NCI-H146 treated with DMSO at 0.1 percent for 48 hours (cell line): ENCODE measurements around the gene TMEM9.

Experiments
- DNase-seq: peaks from one replicate; lab custom pipeline; 2025; ENCODE audit not compliant: unreplicated experiment; lab: John Stamatoyannopoulos, UW

Gene TMEM9

DNA sequence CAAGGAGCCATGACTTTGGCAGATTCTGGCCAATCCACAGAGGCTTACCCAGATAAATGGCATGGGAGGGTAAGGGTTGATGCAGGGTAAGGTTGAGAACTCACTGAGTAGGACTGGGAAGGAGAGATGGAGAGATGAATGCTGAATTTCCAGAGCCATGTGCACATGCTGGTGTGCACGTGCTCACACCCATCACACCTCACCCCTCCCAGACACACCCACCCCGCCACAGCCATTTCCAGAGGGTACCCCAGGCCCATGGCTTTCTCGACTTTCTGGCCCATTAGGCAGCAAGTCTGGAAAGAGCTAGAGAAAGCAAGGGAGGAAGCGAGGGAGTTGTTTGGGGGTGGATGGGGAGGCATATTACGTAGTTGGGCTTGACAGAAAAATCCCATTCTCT, 43.7 kb downstream of the TMEM9 start:
- no peak for DNase-seq

DNA sequence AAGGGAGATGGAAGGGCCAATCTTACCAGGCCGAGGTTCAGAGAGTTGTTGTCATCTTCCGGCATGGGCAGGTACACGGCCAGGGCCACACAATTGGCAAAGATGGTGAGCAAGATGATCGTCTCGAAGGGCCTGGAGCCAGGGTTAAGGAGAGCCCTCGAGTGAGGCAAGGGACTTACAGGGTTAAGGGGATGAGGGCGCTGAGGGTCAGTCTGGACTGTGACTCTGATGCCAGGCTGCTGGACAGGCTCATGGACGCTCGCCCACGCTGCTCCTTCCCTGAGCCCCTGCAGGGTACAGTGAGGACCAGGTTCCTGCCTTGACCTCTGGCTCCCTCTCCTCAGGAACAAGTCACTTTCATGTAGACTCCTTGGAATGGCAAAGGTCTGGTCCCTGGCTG, 44.1 kb downstream of the TMEM9 start:
- no peak for DNase-seq

GRCh38 chr1:201109651-201110050, 44.6 kb downstream of the TMEM9 start:
- no peak for DNase-seq

- DNase-seq: peak; percentile 98
Measured at GRCh38 chr1:201108614-201109013, 45.7 kb downstream of the TMEM9 start.

- DNase-seq: no peak
Measured at GRCh38 chr1:201105688-201106087, 48.6 kb downstream of the TMEM9 start.

DNA sequence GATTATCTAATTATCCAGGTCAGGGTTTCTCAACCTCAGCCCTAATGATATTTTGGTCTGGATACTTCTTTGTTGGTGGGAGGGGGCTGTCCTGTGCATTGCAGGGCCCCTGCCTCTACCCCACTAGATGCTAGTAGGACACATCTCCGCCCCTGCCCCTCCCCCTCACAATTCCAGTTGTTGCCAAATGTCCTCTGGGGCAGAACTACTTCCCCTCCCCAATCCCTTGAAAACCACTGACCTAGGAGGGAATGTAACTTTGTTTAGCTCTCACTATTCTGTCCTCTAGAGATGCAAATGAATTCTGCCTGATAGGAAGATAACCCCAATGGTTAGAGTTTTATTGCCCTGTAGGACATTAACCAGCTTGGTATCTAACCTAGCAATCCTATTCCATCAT, 50.1 kb downstream of the TMEM9 start:
- no peak for DNase-seq

DNA sequence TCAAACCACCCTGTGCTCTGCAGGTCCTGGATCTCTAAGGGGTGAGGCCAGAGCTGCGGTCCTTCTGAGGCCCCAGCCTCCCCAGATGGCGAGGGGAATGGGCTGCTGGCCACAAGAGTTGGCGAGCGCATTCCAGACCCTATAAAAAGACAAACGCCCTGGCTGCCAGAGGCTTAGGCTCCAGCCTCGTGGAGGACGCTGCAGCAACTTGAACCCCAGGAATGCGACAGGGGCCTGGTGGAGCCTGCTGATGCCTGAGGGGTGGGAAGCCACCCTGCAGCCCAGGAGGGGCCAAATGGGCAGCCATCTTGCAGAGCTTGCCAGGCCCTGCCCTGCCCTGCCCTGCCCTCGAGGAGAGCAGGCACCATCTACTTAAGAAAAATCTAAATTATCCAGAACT, 50.6 kb downstream of the TMEM9 start:
- no peak for DNase-seq

DNA sequence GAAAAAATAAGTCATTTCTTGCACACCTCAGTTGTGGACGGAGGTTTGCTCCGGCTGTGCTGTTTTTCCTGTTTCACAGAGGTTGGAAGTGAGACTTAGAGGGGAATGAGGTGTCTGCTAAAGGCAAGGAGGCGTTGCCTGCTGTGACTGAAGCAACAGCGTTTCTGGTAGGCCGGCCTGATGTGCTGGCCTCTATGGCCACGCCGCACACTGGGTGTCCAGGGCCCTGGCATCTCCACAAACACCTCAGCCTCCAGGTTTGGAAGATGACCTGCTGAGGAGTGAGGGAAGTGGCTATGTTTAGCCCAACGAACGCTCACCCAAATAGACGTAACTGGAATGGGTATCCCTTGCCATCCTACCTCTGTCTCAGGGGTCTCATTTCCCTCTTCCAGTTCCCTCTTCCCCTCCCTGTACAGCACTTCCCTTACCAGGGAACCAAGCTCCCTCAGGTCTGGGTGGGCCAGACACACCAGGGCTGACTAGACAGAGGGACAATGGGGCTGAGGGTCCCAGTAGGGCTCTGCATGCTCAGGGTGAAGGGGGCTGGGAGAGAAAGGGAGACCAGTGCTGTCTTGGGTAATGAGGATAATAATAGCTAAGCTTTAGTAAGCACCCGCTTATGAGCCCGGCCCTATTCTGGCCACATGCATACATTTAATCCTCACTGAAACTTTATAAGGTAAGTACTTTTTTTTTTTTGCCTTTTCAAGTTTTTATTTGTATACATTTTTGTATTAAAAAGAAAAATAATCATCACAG, 53.9 kb downstream of the TMEM9 start:
- DNase-seq: no peak

DNA sequence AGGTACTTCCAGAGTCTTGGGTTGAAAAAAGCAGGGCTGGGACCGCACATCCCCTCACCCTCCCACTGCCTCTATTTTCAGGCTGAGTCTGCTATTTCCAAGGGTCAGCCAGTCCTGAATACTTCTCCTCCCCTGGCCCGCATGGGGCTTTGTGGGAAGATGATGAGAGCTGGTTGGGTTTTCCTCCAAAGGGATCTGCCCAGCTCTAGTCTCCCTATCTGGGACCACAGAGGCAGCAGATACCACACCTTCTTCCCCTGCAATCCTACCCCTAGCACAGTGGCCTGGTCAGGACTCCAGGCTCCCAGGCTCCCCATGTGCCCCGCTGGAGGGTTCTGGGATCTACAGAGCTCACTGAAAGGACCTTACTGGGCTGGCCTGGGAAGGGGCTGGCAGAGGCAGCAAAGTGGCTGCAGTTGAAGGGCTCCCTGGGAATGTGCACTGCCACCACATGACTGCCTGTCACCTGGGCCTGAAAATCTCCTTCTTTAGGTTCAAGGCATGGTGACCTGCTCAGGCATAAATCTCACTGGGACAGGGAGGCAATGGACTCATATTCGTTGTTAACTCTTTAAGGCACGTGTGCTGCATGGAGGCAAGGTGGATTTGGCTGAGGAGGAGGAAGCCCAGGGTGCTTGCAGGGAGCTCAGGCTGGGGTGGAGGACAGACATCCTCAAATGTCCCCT, 55.1 kb downstream of the TMEM9 start:
- DNase-seq: no peak

DNA sequence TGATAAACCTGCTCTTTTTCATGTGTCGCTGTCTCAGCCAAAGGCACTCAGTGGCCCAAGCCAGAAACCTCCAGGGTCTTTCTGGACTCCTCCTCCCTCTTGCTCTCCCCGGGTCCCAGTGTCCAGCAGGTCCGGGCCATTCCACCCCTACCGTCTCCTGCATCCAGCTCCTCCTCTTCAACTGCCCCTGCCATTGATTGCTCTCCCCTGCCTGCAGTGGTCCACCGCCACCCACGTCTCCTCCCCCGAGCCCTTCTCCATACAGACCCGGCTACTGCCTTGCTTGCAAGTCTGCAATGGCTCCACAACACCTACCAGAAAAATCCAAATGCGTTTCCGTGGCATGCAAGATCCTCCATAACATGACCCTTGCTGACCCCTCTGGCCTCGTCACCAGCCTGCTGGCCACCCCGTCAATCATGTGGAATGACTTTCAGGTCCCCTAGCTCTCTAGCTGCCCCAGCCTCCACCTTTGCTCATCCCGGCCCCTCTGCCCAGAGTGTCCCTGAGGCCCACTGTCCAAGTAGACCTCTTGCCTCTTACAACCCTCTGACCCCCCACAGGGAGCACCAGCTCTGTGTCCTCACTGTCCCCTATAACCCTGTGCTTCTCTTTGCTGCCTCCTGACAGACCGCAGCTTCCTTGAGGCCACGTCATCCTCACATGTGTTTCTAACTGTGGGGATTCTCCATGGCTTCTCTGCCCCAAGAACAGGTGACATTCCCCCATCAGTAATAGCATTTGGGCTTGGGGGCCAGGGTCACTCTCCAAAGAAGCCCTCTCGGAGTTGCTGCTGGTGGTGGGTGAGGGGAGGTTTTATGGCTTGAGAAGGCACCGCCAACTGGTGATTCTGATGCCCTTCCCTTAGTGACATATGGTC, 57.1 kb downstream of the TMEM9 start:
- no peak for DNase-seq

- DNase-seq: no peak
Measured at GRCh38 chr1:201096041-201096461, 58.2 kb downstream of the TMEM9 start.

GRCh38 chr1:201095581-201095980, 58.7 kb downstream of the TMEM9 start:
- no peak for DNase-seq

DNA sequence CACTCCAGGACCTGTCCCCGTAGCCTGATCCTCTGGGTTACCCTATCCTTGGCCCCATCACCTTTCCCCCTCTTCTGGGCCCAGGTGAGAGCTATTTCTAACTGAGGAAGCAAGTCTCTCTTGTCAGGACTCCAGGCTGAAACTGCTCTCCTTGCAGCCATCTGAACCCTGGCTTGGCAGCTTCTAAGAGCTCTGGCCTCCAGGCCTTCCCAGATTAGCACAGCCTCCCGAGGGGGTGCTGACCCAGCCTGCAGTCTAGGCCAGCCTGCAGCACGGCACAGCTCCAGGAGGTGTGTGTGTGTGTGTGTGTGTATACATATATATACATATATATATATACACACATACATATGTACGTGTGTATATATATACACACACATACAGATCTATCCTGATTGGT, 59.4 kb downstream of the TMEM9 start:
- DNase-seq: no peak

DNA sequence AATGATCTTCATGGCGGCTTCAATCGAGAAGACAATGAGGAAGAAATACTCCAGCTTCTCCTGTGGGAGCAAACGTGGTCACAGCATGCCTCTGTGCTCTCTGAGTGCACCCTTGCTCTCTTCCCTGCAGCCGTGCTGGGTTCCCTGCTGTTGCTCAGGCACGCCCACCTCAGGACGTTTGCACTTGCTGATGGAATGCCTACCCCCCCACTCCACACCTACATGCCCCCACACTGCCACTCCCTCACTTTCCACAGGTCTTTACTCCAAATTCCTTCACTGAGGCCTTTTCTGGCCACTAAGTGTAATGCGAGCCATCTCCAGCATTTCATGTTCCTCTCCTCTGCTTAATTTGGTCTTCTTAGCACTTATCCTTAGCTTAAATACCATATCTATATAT, 60.3 kb downstream of the TMEM9 start:
- no peak for DNase-seq

GRCh38 chr1:201093561-201093960, 60.7 kb downstream of the TMEM9 start:
- no peak for DNase-seq

DNA sequence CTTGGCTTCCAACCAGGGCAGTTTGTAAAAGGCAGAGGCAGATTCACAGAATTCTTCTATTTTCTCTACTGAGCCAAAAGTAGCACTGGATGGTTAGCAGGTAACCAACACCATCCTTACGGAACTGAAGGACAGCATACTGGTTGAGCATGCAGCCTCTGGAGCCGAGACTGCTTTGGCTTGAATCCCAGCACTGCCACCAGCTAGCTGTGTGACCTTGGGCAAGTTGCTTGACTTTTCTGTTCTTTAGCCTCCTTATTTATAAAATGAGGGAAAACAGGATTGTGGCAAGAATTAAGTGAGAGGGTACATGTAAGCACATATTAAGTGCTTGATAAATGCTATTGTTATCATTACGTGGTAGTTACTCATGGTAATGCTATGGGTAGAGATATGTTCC, 61.5 kb downstream of the TMEM9 start:
- no peak for DNase-seq

DNA sequence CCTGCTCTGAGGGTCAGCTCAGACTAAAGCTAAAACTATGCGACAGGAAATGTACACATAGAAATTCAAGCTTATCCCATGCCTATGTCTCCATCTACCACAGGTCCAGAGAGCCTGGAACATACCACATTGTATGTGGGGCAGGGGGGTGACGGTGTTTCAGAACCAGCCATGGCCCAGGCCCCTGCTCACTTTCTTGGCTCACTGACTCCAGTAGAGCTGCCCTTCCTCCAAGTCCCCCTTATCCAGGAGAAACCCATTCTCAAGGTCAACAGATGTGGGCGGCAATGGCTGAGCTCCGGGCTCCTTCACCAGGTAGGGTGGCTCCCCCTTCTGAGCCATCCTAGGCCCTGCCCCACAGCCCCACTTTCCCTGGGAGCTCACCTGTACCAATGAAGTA, 63.0 kb downstream of the TMEM9 start:
- no peak for DNase-seq

DNA sequence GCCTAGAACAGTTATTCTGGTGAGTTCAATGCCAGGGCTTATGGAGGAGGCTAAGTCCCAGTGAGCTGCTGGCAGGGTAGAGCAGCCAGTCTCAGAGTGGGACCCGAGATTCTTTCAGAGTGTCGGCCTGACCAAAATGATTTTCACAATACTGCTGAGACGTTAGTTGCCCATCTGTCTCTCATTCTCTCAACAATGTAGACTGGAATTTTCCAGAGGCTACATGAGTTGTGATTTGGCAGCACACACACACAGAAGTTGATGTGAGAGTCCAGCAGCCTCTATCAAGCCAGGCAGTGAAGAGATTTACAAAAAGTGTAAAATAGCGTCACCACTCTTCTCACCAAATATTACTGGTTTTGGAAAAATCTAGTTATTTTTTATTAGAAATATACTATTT, 63.7 kb downstream of the TMEM9 start:
- no peak for DNase-seq

DNA sequence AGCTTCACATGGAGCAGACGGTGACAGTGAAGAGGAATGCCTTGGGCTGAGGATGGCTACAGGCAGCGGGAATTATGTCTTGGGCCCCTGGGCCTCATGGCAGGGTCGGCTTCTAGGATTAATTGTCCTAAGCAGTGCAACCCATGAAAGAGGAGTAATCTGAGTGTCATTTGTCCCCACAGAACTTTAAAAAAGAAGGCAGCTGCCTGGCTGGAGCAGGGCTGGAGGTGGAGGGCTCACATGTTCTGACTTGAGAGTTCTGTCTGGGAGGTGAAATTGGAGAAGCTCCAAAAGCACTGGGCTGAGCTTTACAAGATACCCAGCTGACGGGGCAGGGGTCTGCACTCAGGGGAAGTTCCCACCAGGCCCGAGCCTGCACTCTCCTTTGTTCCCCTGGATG, 64.7 kb downstream of the TMEM9 start:
- DNase-seq: no peak

GRCh38 chr1:201088901-201089525, 65.3 kb downstream of the TMEM9 start:
- no peak for DNase-seq

GRCh38 chr1:201088395-201088794, 65.9 kb downstream of the TMEM9 start:
- no peak for DNase-seq
